ENCODE data around the gene FMN1. TPM values are rescaled to one million over a fixed set of nuclear protein-coding genes. Genes with fewer than 3 reads are reported as not detected.
A peak's percentile ranks its signal among the peaks of the same experiment; 100 is the strongest.

FMN1 gene
- total and polyA plus RNA-seq, 2 experiments from 2014 or later = 0.93 to 2.2 TPM

- in situ Hi-C loops (cut with MboI) = no loop called here
Measured at GRCh38 chr15:32803631-32804030, 390.9 kb downstream of the FMN1 start.

GRCh38 chr15:32802286-32802936 is 392.1 kb downstream of the FMN1 start:
- no peak overlapping the region for H3K9ac ChIP-seq
- in situ Hi-C loops (cut with MboI) = no loop called here
- H3F3A ChIP-seq (ENCODE audit: insufficient read depth) = peaks cover 12% of the 10 kb centered on the region; the same call in 1 of the 2 replicates
- peak; percentile 79 for DNase-seq
- no peaks in the 10 kb centered on the region for H3K9me3 ChIP-seq (ENCODE audit: low read depth)
- no peaks in the 10 kb centered on the region; the same call in 1 of the 2 replicates for H3K36me3 ChIP-seq (ENCODE audit: low read depth)
- peak overlapping the region; percentile 57 for H3K4me2 ChIP-seq (ENCODE audit: unreplicated experiment)
- H2AFZ ChIP-seq = no peak overlapping the region
- WGBS, 2 experiments (ENCODE audit: low coverage in 1 of 2, low lambda C conversion rate in 2 of 2, missing lambda C conversion rate in 2 of 2) = 69 to 74% methylated on average over 10 of the region's 10 CpGs
- no peaks in the 10 kb centered on the region for H3K79me2 ChIP-seq (ENCODE audit: insufficient read depth)
- no peak for TF ChIP-seq EZH2 (IDR thresholded peaks at IDR 0.05; ENCODE audit: insufficient read depth, poor library complexity, severe bottlenecking)
- TF ChIP-seq EZH2phosphoT487 (IDR thresholded peaks at IDR 0.05; ENCODE audit: insufficient read depth, low read depth) = peak; percentile 97
- H3K4me3 ChIP-seq = no peak overlapping the region
- no peaks in the 10 kb centered on the region for H3K27me3 ChIP-seq (replicated peaks; ENCODE audit: insufficient read depth)
- H3K27ac ChIP-seq = no peak overlapping the region
- H4K20me1 ChIP-seq (ENCODE audit: insufficient read depth) = no peaks in the 10 kb centered on the region
- H3K9me2 ChIP-seq (ENCODE audit: insufficient read depth) = no peaks in the 10 kb centered on the region
- peaks cover 12% of the 10 kb centered on the region for H3K4me1 ChIP-seq (ENCODE audit: insufficient read depth)

More at GRCh38 chr15:32803631-32804030, 390.9 kb downstream of the FMN1 start:
- Histone ChIP-seq H3K27me3 (replicated peaks; ENCODE audit: insufficient read depth) (no peaks in the 10 kb centered on the region), H3K9ac (no peak overlapping the region), H3K4me2 (ENCODE audit: unreplicated experiment) (no peak overlapping the region), H3K9me2 (ENCODE audit: insufficient read depth) (no peaks in the 10 kb centered on the region), H3K36me3 (ENCODE audit: low read depth) (no peaks in the 10 kb centered on the region; the same call in 1 of the 2 replicates), H3K4me3 (no peak overlapping the region), H4K20me1 (ENCODE audit: insufficient read depth) (no peaks in the 10 kb centered on the region), H3F3A (ENCODE audit: insufficient read depth) (peaks cover 12% of the 10 kb centered on the region; the same call in 1 of the 2 replicates), H2AFZ (no peak overlapping the region), H3K9me3 (ENCODE audit: low read depth) (no peaks in the 10 kb centered on the region), H3K4me1 (ENCODE audit: insufficient read depth) (peaks cover 12% of the 10 kb centered on the region), H3K27ac (no peak overlapping the region), H3K79me2 (ENCODE audit: insufficient read depth) (no peaks in the 10 kb centered on the region)
- WGBS, 2 experiments (ENCODE audit: low coverage in 1 of 2, low lambda C conversion rate in 2 of 2, missing lambda C conversion rate in 2 of 2) = 92 to 96% methylated on average over 3 of the region's 3 CpGs
- DNase-seq = peak; percentile 35
- no peak for TF ChIP-seq EZH2phosphoT487 (IDR thresholded peaks at IDR 0.05; ENCODE audit: insufficient read depth, low read depth)
- TF ChIP-seq EZH2 (IDR thresholded peaks at IDR 0.05; ENCODE audit: insufficient read depth, poor library complexity, severe bottlenecking) = no peak

GRCh38 chr15:32799936-32800535 is 394.5 kb downstream of the FMN1 start:
- WGBS, 2 experiments (ENCODE audit: low coverage in 1 of 2, low lambda C conversion rate in 2 of 2, missing lambda C conversion rate in 2 of 2) = 80 to 89% methylated on average over 6 of the region's 6 CpGs
- Histone ChIP-seq H2AFZ (no peak overlapping the region), H3K36me3 (ENCODE audit: low read depth) (no peaks in the 10 kb centered on the region; the same call in 1 of the 2 replicates), H3K4me2 (ENCODE audit: unreplicated experiment) (no peak overlapping the region), H3F3A (ENCODE audit: insufficient read depth) (peaks cover 13% of the 10 kb centered on the region; the same call in 1 of the 2 replicates), H4K20me1 (ENCODE audit: insufficient read depth) (no peaks in the 10 kb centered on the region), H3K4me1 (ENCODE audit: insufficient read depth) (peaks cover 12% of the 10 kb centered on the region), H3K79me2 (ENCODE audit: insufficient read depth) (no peaks in the 10 kb centered on the region), H3K4me3 (no peak overlapping the region), H3K27ac (no peak overlapping the region), H3K9ac (no peak overlapping the region), H3K27me3 (replicated peaks; ENCODE audit: insufficient read depth) (no peaks in the 10 kb centered on the region), H3K9me2 (ENCODE audit: insufficient read depth) (no peaks in the 10 kb centered on the region), H3K9me3 (ENCODE audit: low read depth) (no peaks in the 10 kb centered on the region)
- no peak for DNase-seq
- in situ Hi-C loops (cut with MboI) = no loop called here
- no peak for TF ChIP-seq EZH2 (IDR thresholded peaks at IDR 0.05; ENCODE audit: insufficient read depth, poor library complexity, severe bottlenecking)
- no peak for TF ChIP-seq EZH2phosphoT487 (IDR thresholded peaks at IDR 0.05; ENCODE audit: insufficient read depth, low read depth)

- Histone ChIP-seq H3K9ac (no peak overlapping the region), H3K9me3 (ENCODE audit: low read depth) (no peaks in the 10 kb centered on the region), H3K4me1 (ENCODE audit: insufficient read depth) (peaks cover 2% of the 10 kb centered on the region), H3F3A (ENCODE audit: insufficient read depth) (peaks cover 7% of the 10 kb centered on the region; the same call in 1 of the 2 replicates), H3K27ac (no peak overlapping the region), H3K4me2 (ENCODE audit: unreplicated experiment) (no peak overlapping the region), H3K9me2 (ENCODE audit: insufficient read depth) (no peaks in the 10 kb centered on the region), H2AFZ (no peak overlapping the region), H4K20me1 (ENCODE audit: insufficient read depth) (no peaks in the 10 kb centered on the region), H3K79me2 (ENCODE audit: insufficient read depth) (no peaks in the 10 kb centered on the region), H3K4me3 (no peak overlapping the region), H3K36me3 (ENCODE audit: low read depth) (no peaks in the 10 kb centered on the region), H3K27me3 (replicated peaks; ENCODE audit: insufficient read depth) (no peaks in the 10 kb centered on the region)
- 90 to 91% methylated on average over 3 of the region's 3 CpGs for WGBS, 2 experiments (ENCODE audit: low coverage in 1 of 2, low lambda C conversion rate in 2 of 2, missing lambda C conversion rate in 2 of 2)
- TF ChIP-seq EZH2phosphoT487 (IDR thresholded peaks at IDR 0.05; ENCODE audit: insufficient read depth, low read depth) (no peak), EZH2 (IDR thresholded peaks at IDR 0.05; ENCODE audit: insufficient read depth, poor library complexity, severe bottlenecking) (no peak)
- DNase-seq = no peak
- in situ Hi-C loops (cut with MboI) = no loop called here
Measured at GRCh38 chr15:32796856-32797255, 397.7 kb downstream of the FMN1 start.
